Spleen (tissue), 11 donors: Measurements from ENCODE around the gene ZBTB17. TPM values are rescaled to one million over a fixed set of nuclear protein-coding genes. Genes with fewer than 3 reads are reported as not detected.

Experiments used
- DNase-seq: peaks from one replicate; pipeline ENCODE4 v3.0.0-alpha.2; 2020
- H3K27ac ChIP-seq, 8 donors: fragments of 200-600 bp; sonication (generic) in 7 of 8; 1 replicate in 4 of 8; 2 replicates in 4 of 8; pipeline versions ENCODE4 v1.5.0 to v1.8.0; 2016 to 2021; ENCODE audit warnings: inconsistent platforms in 4 of 8, mild to moderate bottlenecking in 4 of 8, moderate library complexity in 1 of 8
- H3K27me3 ChIP-seq, 7 donors: fragments of 200-600 bp; sonication (generic) in 6 of 7; replicated peaks in 1 of 7; 1 replicate in 4 of 7; 2 replicates in 3 of 7; pipeline versions ENCODE4 v1.5.0 to v1.8.0; 2016 to 2021; ENCODE audit warnings: inconsistent platforms in 3 of 7, mild to moderate bottlenecking in 1 of 7
- H3K36me3 ChIP-seq, 6 donors: fragments of 200-600 bp; sonication (generic) in 5 of 6; 1 replicate in 4 of 6; 2 replicates in 2 of 6; pipeline versions ENCODE4 v1.5.0 to v1.8.0; 2016 to 2021; ENCODE audit warnings: inconsistent platforms in 2 of 6
- H3K4me1 ChIP-seq, 6 donors: fragments of 200-600 bp; sonication (generic) in 5 of 6; 1 replicate in 3 of 6; 2 replicates in 3 of 6; pipeline versions ENCODE4 v1.5.0 to v1.8.0; 2016 to 2021; ENCODE audit warnings: inconsistent platforms in 3 of 6
- H3K4me3 ChIP-seq, 8 donors: fragments of 200-600 bp; sonication (generic) in 7 of 8; 1 replicate in 4 of 8; 2 replicates in 4 of 8; pipeline versions ENCODE4 v1.5.0 to v1.8.0; 2016 to 2021; ENCODE audit warnings: inconsistent platforms in 4 of 8, mild to moderate bottlenecking in 4 of 8, moderate library complexity in 2 of 8
- H3K9me3 ChIP-seq, 8 donors: fragments of 200-600 bp; sonication (generic) in 7 of 8; 1 replicate in 4 of 8; 2 replicates in 4 of 8; pipeline versions ENCODE4 v1.5.0 to v1.8.0; 2016 to 2021; ENCODE audit warnings: inconsistent platforms in 4 of 8
- POLR2A ChIP-seq, 3 donors: fragments of 450-650 bp; IDR thresholded peaks; one replicate each; pipeline ENCODE4 v1.5.1; 2017; ENCODE audit warnings: antibody characterized with exemption in 3 of 3, mild to moderate bottlenecking in 1 of 3
- POLR2AphosphoS5 ChIP-seq, 3 donors: sonication (generic); formaldehyde crosslinking; IDR thresholded peaks; one replicate each; pipeline ENCODE4 v1.5.1; 2017; ENCODE audit warnings: antibody characterized with exemption in 3 of 3
- WGBS, 5 donors: extraction: QIAGEN DNeasy Blood & Tissue Kit in 3 of 5; methylation state at CpG; one replicate each; pipeline versions ENCODE4 v1.1.5 to v1.1.7; 2013 to 2018; 5-methylcytosine and 5-hydroxymethylcytosine counted together
- intact Hi-C: fragments of 100-400 bp; cut with DNase I; formaldehyde crosslinking; loops from one replicate; pipeline ENCODE4 v1.15.0; 2023; ENCODE audit warnings: low total_unique reads
- polyA plus RNA-seq, 3 donors: library from polyadenylated mRNA; stranded (reverse); fragments of 200-250 nt; gene quantifications; one replicate each; pipeline ENCODE4 v1.2.1, GENCODE V29; 2013
- total RNA-seq, 7 donors: library from RNA; depleted of rRNA in 3 of 7; stranded (reverse); fragments of >200 nt in 3 of 7; fragmentation: NEBNext Ultra II Directional in 4 of 7; extraction: Animal tissue kit (Norgen Biotek cat#: 25700) in 4 of 7; gene quantifications; one replicate each; pipeline versions ENCODE4 v1.1.0 to v1.2.1, GENCODE V29; 2016 to 2021
- TF ChIP-seq, protein P1 (sequence below), 11 experiments: fragments of 200-600 bp in 7 of 11; fragments of 450-650 bp in 4 of 11; sonication (generic) in 4 of 11; IDR thresholded peaks in 8 of 11; conservative IDR thresholded peaks in 3 of 11; 1 replicate in 7 of 11; 2 replicates in 4 of 11; pipeline versions ENCODE4 v1.4.0 to v1.8.0; 2016 to 2021; ENCODE audit warnings: antibody characterized with exemption in 11 of 11, inconsistent platforms in 4 of 11, mild to moderate bottlenecking in 1 of 11
- donor health status: healthy with polysubstance abuse.
- donor health status: DM: no; HTN: no; CAD: no; lungs with moderate emphysema.
- donor health status: DM: no; HTN: no; CAD: no.
- donor health status: Bipolar disorder and iron deficiency.
- donor health status: healthy.
- donor health status: DM: no; HTN: no; CAD: no.
- donor health status: DM: yes; HTN: yes; CAD: no.

ZBTB17 gene
- total and polyA plus RNA-seq, 10 donors = 36.8 to 139 (median 53.4) TPM

DNA sequence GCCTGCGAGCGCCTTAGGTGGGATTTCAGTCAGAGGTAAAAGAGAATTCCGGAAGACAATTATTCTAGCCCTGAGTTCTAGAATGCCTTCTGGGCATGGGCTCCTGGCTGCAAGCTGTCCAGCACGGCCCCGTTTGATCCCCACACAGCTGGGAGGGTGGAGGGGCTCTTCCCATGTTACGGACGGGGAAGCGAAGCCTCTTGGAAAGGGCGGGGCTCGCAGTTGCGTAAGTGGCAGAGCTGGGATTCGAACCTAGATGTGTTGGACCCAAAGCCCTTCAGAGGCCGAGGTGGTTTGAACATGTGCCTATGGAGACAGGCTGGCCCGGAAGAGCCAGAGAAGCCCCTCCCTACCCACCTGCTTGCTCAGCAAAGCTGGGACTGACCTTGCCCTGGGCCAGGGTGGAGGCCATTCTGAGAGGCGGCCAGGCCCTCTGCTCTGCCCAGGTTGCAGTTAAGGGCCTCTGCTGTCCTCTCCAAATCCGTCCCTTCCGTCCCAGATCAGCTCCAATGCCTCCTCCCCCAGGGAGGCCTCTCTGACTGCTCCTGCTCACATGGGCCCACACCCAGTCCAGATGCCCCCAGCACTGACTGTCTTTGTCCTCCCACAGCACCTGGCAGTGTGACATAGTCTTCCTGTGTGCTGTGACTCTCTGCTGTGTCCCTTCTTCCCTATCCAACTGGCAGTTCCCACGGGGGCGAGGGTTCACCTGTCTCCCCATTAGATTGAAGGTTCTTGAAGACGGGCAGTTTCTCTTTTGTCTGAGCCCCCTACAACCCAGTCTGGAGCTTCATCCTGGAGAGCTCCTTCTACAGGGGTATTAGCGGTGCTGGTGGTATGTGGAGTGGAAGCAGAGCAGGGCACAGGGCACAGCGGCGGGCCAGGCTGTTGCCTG, 43.1 kb upstream of the ZBTB17 start:
- no peaks in the 10 kb centered on the region for H3K27me3 ChIP-seq
- WGBS, 5 donors = 81 to 88% (median 82%) methylated on average over 22 to 23 of the region's 23 CpGs
- H3K27ac ChIP-seq = peak overlapping the region in 5 of 8 donors; percentile 63 to 78 (median 68)
- TF ChIP-seq POLR2A (IDR thresholded peaks at IDR 0.05) (no peak), POLR2AphosphoS5 (IDR thresholded peaks at IDR 0.05) (no peak)
- TF ChIP-seq, protein P1, sequence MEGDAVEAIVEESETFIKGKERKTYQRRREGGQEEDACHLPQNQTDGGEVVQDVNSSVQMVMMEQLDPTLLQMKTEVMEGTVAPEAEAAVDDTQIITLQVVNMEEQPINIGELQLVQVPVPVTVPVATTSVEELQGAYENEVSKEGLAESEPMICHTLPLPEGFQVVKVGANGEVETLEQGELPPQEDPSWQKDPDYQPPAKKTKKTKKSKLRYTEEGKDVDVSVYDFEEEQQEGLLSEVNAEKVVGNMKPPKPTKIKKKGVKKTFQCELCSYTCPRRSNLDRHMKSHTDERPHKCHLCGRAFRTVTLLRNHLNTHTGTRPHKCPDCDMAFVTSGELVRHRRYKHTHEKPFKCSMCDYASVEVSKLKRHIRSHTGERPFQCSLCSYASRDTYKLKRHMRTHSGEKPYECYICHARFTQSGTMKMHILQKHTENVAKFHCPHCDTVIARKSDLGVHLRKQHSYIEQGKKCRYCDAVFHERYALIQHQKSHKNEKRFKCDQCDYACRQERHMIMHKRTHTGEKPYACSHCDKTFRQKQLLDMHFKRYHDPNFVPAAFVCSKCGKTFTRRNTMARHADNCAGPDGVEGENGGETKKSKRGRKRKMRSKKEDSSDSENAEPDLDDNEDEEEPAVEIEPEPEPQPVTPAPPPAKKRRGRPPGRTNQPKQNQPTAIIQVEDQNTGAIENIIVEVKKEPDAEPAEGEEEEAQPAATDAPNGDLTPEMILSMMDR (IDR thresholded peaks at IDR 0.05 in 8 of 11, conservative IDR thresholded peaks at IDR 0.05 in 3 of 11) = no peak
- no peak overlapping the region for H3K4me3 ChIP-seq
- intact Hi-C loops = no loop called here
- peaks cover 5 to 39% (median 25%) of the 10 kb centered on the region in 6 donors for H3K4me1 ChIP-seq
- no peaks in the 10 kb centered on the region for H3K9me3 ChIP-seq
- DNase-seq = no peak
- H3K36me3 ChIP-seq = no peaks in the 10 kb centered on the region

GRCh38 chr1:16018308-16018707, 42.4 kb upstream of the ZBTB17 start:
- H3K4me3 ChIP-seq = no peak overlapping the region

DNA sequence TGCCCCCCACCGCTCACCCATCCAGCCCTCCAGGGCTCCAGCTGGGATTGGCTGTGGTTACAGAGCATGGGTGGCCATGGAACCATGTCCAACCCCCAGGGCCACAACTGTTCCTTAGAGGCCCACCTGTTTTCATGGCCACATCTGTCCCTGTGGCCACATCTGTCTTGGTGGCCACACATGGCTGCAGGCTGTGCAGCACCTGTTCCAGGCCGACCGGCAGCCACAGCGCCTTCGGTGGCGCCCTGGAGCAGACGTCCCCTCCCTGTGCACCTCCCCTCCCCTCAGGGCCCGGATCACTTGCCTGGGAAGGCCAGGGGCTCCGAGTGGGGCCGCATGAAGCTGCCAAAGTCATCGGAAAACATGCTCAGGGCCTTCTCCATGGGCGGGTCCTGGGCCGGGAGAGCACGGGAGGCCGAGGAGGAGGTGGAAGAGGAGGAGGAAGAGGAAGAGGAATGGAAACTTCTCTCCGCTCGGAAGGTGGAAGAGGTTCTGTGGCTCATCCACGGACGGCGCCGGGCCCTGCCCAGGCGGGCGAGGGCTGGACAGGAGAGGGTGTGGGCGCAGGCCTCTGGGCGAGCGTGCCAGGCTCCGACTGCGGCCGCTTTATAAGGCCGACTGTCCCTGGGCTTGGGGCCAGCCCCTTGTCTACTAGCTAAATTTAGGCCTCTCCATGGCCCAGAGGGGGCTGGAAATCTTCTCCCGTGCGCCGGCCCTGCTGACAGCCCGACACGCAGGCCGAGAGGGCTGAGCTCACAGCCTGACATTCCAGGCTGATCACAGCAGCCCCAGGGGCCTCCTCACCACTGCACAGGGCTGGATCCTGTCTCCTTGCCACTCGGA, 41.8 kb upstream of the ZBTB17 start, which contains the start of gene HSPB7:
Gene HSPB7 (minus strand): TSS at position 583 of the 843 bp plus-strand sequence. CDS start 80 bp downstream, at position 503.
- Histone ChIP-seq H3K4me1 (peaks cover 9 to 50% (median 34%) of the 10 kb centered on the region in 6 donors), H3K4me3 (no peak within 1 kb of the TSS), H3K9me3 (no peaks in the 10 kb centered on the region), H3K27me3 (peaks cover 0 to 8% (median 0%) of the 10 kb centered on the region in 7 donors), H3K27ac (peak within 1 kb of the TSS; percentile 41 to 78 (median 65)), H3K36me3 (no peaks in the 10 kb centered on the region)
- no peak for DNase-seq
- TF ChIP-seq POLR2A (IDR thresholded peaks at IDR 0.05) (no peak), POLR2AphosphoS5 (IDR thresholded peaks at IDR 0.05) (peak; percentile 7 to 63 (median 52))
- TF ChIP-seq, protein P1 (IDR thresholded peaks at IDR 0.05 in 8 of 11, conservative IDR thresholded peaks at IDR 0.05 in 3 of 11) = no peak
- intact Hi-C loops = no loop called here
- 47 to 84% (median 61%) methylated on average over 26 to 37 of the region's 37 CpGs for WGBS, 5 donors

More at GRCh38 chr1:16018308-16018707, 42.4 kb upstream of the ZBTB17 start:
- no peak for DNase-seq
- Histone ChIP-seq H3K27ac (peak overlapping the region; percentile 41 to 78 (median 65)), H3K36me3 (no peaks in the 10 kb centered on the region), H3K4me1 (peaks cover 5 to 44% (median 28%) of the 10 kb centered on the region in 6 donors), H3K9me3 (no peaks in the 10 kb centered on the region), H3K27me3 (peaks cover 0 to 1% (median 0%) of the 10 kb centered on the region in 7 donors)
- intact Hi-C loops = no loop called here
- 52 to 77% (median 67%) methylated on average over 4 of the region's 4 CpGs for WGBS, 5 donors
- TF ChIP-seq POLR2A (IDR thresholded peaks at IDR 0.05) = no peak
- TF ChIP-seq, protein P1 (IDR thresholded peaks at IDR 0.05 in 8 of 11, conservative IDR thresholded peaks at IDR 0.05 in 3 of 11) = no peak
- TF ChIP-seq POLR2AphosphoS5 (IDR thresholded peaks at IDR 0.05) = no peak
